Activated naive CD8-positive, alpha-beta T cell (primary cell): ENCODE results near the gene BPGM.

Experiments used
- H3K27ac Mint-ChIP-seq: one replicate; pipeline ENCODE4 v1.8.0; 2021; ENCODE audit warnings: mixed read lengths
- H3K27me3 Mint-ChIP-seq: one replicate; pipeline ENCODE4 v1.8.0; 2021; ENCODE audit warnings: mixed read lengths
- H3K36me3 Mint-ChIP-seq: one replicate; pipeline ENCODE4 v1.8.0; 2021; ENCODE audit warnings: mixed read lengths
- H3K4me1 Mint-ChIP-seq: one replicate; pipeline ENCODE4 v1.8.0; 2021; ENCODE audit warnings: low read depth, mixed read lengths
- H3K4me3 Mint-ChIP-seq: one replicate; pipeline ENCODE4 v1.8.0; 2021; ENCODE audit warnings: mild to moderate bottlenecking, mixed read lengths
- H3K9me3 Mint-ChIP-seq: one replicate; pipeline ENCODE4 v1.8.0; 2021; ENCODE audit warnings: low read depth, mixed read lengths

BPGM gene

DNA sequence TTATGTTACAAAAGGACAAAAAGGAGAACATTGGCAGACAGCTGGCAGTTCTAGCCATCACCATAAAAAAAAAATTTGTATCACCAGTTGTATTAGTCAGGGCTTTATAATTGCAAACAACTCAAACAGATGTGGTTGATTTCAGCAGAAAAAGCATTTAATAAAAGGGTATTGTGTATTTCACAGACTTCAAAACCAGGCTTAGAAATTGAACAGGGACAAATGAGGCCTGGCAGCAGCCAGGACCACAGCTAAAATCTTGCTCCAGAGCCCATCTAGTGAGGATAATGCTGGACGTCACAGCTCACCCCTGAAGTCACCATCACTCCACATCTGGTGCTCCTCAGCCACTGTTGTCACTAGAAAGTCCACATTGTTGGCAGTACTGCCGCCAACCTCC, 79.9 kb downstream of the BPGM start:
- Mint-ChIP-seq H3K27me3 (no peaks in the 10 kb centered on the region), H3K9me3 (peaks cover 5% of the 10 kb centered on the region), H3K36me3 (peaks cover 3% of the 10 kb centered on the region), H3K4me1 (peaks cover 1% of the 10 kb centered on the region), H3K27ac (no peak overlapping the region), H3K4me3 (no peak overlapping the region)

DNA sequence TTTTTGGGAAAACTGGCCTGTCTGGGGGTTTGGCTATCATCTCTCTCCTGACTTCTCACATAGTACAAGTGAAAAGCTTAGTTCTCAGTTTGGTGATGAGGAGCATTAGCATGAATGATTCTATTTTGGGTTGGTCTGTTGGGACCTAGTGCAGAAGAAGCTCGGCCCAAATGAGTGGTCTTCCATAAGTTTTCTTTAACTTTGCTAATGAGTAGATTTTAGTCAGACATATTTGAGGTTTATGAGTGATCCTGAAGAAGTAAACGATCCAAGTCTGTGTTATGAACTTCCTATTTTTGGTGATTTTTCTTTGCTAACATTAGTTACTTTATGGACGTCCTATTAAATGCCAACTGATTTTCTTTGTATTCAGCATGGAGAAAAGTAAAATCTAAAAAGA, 81.1 kb downstream of the BPGM start:
- Mint-ChIP-seq H3K9me3 (peaks cover 5% of the 10 kb centered on the region), H3K27ac (no peak overlapping the region), H3K4me3 (no peak overlapping the region), H3K36me3 (peaks cover 5% of the 10 kb centered on the region), H3K27me3 (no peaks in the 10 kb centered on the region), H3K4me1 (peaks cover 1% of the 10 kb centered on the region)
